ENCODE measurements around the gene RSPH9.

RSPH9 gene

GRCh38 chr6:43644940-43645612 is at the start of gene RSPH9:
TSS of gene RSPH9 (plus strand) at chr6:43645036. CDS start at chr6:43645099, 63 bp downstream.
- no peak for DNase-seq (ENCODE audit: low spot score)

- no peak for DNase-seq (ENCODE audit: low spot score)
Observed at GRCh38 chr6:43600595-43600994, 44.2 kb upstream of the RSPH9 start.

GRCh38 chr6:43604174-43604573 is 40.7 kb upstream of the RSPH9 start:
- DNase-seq (ENCODE audit: low spot score), result peak; percentile 80

- DNase-seq (ENCODE audit: low spot score), result no peak
Observed at GRCh38 chr6:43606019-43606418, 38.8 kb upstream of the RSPH9 start.

- peak; percentile 80 for DNase-seq (ENCODE audit: low spot score)
Observed at GRCh38 chr6:43608310-43608763, 36.5 kb upstream of the RSPH9 start.

- no peak for DNase-seq (ENCODE audit: low spot score)
Observed at GRCh38 chr6:43608807-43609206, 36.0 kb upstream of the RSPH9 start.

- DNase-seq (ENCODE audit: low spot score), result no peak
Observed at GRCh38 chr6:43609402-43609801, 35.4 kb upstream of the RSPH9 start.

- no peak for DNase-seq (ENCODE audit: low spot score)
Observed at GRCh38 chr6:43610431-43610830, 34.4 kb upstream of the RSPH9 start.

GRCh38 chr6:43613721-43614395 is 31.0 kb upstream of the RSPH9 start:
- DNase-seq (ENCODE audit: low spot score), result no peak

- no peak for DNase-seq (ENCODE audit: low spot score)
Observed at GRCh38 chr6:43614396-43614730, 30.5 kb upstream of the RSPH9 start.

- DNase-seq (ENCODE audit: low spot score), result no peak
Observed at GRCh38 chr6:43616725-43617472, 27.9 kb upstream of the RSPH9 start.

- DNase-seq (ENCODE audit: low spot score), result no peak
Observed at GRCh38 chr6:43621078-43621835, 23.6 kb upstream of the RSPH9 start.

GRCh38 chr6:43621836-43622180 is 23.0 kb upstream of the RSPH9 start:
- no peak for DNase-seq (ENCODE audit: low spot score)

- no peak for DNase-seq (ENCODE audit: low spot score)
Observed at GRCh38 chr6:43622541-43622940, 22.3 kb upstream of the RSPH9 start.

- no peak for DNase-seq (ENCODE audit: low spot score)
Observed at GRCh38 chr6:43623880-43624785, 20.7 kb upstream of the RSPH9 start.

GRCh38 chr6:43624786-43625288 is 20.0 kb upstream of the RSPH9 start:
- no peak for DNase-seq (ENCODE audit: low spot score)

- no peak for DNase-seq (ENCODE audit: low spot score)
Observed at GRCh38 chr6:43625393-43625992, 19.3 kb upstream of the RSPH9 start.

- DNase-seq (ENCODE audit: low spot score), result peak; percentile 99
Observed at GRCh38 chr6:43627008-43627825, 17.6 kb upstream of the RSPH9 start.

GRCh38 chr6:43628393-43629103 is 16.3 kb upstream of the RSPH9 start:
- peak; percentile 67 for DNase-seq (ENCODE audit: low spot score)

All from RKO (cell line).